DMS53 treated with DMSO at 0.1 percent for 48 hours (cell line): ENCODE measurements around the gene ANKRD27.

Experiments
- DNase-seq: peaks from one replicate; lab custom pipeline; 2025; ENCODE audit not compliant: unreplicated experiment; lab: John Stamatoyannopoulos, UW

The ANKRD27 gene

GRCh38 chr19:32691291-32691951, 16.4 kb upstream of the ANKRD27 start, which contains the start of gene NUDT19:
Gene NUDT19 (plus strand): TSS chr19:32691821. CDS start chr19:32691961, 140 bp downstream.
- peak; percentile 71 for DNase-seq

- DNase-seq, result no peak
These were observed 13.3 kb upstream of the ANKRD27 start for GRCh38 chr19:32688311-32688710.

GRCh38 chr19:32687681-32688080, 12.7 kb upstream of the ANKRD27 start:
- DNase-seq, result no peak

- DNase-seq, result no peak
These were observed 12.0 kb upstream of the ANKRD27 start for GRCh38 chr19:32686847-32687475.

- DNase-seq, result no peak
These were observed 7.3 kb upstream of the ANKRD27 start for GRCh38 chr19:32682317-32682716.

- DNase-seq, result no peak
These were observed 6.0 kb upstream of the ANKRD27 start for GRCh38 chr19:32680986-32681385.

GRCh38 chr19:32677657-32678056, 2.7 kb upstream of the ANKRD27 start:
- DNase-seq, result no peak

- DNase-seq, result no peak
These were observed 1.9 kb upstream of the ANKRD27 start for GRCh38 chr19:32676895-32677359.

- no peak for DNase-seq
These were observed 1.4 kb upstream of the ANKRD27 start for GRCh38 chr19:32676186-32676894.

- DNase-seq, result peak; percentile 50
These were observed 773 bp upstream of the ANKRD27 start, which contains the start of gene RGS9BP for GRCh38 chr19:32675720-32676185. Gene RGS9BP (plus strand): TSS chr19:32675848. CDS start chr19:32676264, 416 bp downstream.

- DNase-seq, result no peak
These were observed 638 bp downstream of the ANKRD27 start for GRCh38 chr19:32674153-32674930.

- no peak for DNase-seq
These were observed 1.4 kb downstream of the ANKRD27 start for GRCh38 chr19:32673573-32673972.

- no peak for DNase-seq
These were observed 2.1 kb downstream of the ANKRD27 start for GRCh38 chr19:32672841-32673240.

GRCh38 chr19:32671883-32672593, 2.9 kb downstream of the ANKRD27 start:
- no peak for DNase-seq

GRCh38 chr19:32669310-32669709, 5.7 kb downstream of the ANKRD27 start:
- DNase-seq, result no peak

GRCh38 chr19:32666084-32666483, 8.9 kb downstream of the ANKRD27 start:
- DNase-seq, result no peak

GRCh38 chr19:32662186-32662585, 12.8 kb downstream of the ANKRD27 start:
- no peak for DNase-seq

- DNase-seq, result no peak
These were observed 13.7 kb downstream of the ANKRD27 start for GRCh38 chr19:32661318-32661717.

- no peak for DNase-seq
These were observed 16.5 kb downstream of the ANKRD27 start for GRCh38 chr19:32658527-32658926.

GRCh38 chr19:32658075-32658474, 16.9 kb downstream of the ANKRD27 start:
- no peak for DNase-seq
